DMS79 (cell line): ENCODE measurements around the gene LRRC4B.

Source experiments
- DNase-seq: peaks from one replicate; lab custom pipeline; 2025; lab: John Stamatoyannopoulos, UW

The LRRC4B gene

GRCh38 chr19:50506700-50507099 is 61.5 kb downstream of the LRRC4B start:
- no peak for DNase-seq

- DNase-seq, result no peak
Measured at GRCh38 chr19:50505856-50506611, 62.2 kb downstream of the LRRC4B start.

DNA sequence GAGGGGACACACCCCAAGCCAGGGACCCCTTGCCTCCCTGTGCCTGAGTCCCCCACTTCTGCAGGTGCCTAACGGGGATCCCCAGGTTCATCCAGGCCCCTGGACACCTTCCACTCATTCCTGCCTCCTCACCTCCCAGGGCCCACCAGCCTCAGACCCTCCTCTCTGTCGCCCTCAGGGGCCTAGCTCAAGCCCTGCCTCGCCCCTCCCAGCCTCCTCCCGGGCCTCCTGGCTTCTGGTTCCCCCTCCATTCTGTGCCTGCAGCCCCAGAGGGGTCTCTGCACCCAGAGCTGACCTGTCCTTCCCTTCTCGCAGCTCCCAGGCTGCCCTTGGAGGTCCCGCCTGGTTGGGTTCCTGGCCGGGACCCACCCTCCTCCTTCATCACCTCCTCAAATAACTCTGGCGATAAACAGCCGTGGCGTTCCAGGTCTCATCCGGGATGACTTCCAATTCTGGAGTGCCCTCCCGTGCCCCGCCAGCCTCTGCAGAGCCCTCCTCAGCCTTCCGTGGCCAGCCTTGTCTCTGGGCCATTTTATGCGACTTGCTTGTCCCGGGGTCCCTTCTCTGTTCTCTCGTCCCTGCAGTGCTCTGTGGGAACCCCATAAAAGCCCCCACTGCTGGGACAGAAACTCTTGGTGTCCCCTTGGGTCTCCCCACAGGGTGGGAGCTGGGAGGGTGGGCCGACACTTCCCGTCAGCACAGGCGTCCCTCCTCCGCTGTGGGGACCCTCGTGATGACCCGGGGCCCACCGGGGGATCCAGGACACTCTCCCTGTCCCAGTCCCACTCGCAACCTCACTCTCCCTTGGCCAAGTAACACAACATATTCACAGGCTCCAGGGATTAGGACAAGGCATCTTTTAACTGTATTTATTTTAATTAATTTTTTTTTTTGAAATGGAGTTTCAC is 66.4 kb downstream of the LRRC4B start:
- DNase-seq, result peak; percentile 35

DNA sequence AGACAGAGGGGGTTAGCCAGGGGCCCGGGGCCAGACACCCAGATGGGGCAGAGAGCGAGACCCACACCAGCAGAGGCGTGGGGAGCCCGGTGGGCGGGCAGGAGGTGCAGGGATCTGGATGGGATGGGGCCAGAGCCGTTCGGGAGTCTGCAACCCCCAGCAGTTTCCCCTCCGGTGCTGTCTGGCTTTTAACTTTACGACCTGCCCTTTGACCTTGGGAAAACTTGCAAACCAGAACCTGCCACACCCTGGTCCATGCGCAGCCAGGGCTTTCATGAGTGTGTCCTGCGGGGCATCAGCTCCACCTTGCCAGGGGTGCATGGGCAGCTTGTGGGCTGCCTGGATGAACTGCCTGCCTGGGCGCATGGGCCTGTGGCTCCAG is 67.1 kb downstream of the LRRC4B start:
- DNase-seq, result no peak

DNA sequence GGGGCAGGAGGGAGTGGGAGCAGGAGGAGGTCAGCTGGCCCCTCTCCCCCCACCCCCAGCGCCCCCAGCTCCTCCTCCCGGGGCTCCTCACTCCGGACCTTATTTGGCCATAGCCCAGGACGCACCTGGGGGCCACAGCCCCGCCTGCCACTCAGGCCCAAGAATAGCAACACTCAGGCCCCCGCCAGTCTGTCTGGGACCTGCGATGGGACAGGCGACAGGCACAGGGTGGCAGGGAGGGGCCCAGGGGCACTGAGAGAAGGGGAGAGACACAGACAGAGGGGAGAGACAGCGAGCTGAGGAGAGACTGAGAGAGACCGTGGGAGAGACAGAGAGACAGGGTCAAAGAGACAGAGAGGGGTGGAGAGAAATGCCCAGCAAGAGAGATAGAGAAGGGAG is 67.5 kb downstream of the LRRC4B start:
- DNase-seq, result no peak

DNA sequence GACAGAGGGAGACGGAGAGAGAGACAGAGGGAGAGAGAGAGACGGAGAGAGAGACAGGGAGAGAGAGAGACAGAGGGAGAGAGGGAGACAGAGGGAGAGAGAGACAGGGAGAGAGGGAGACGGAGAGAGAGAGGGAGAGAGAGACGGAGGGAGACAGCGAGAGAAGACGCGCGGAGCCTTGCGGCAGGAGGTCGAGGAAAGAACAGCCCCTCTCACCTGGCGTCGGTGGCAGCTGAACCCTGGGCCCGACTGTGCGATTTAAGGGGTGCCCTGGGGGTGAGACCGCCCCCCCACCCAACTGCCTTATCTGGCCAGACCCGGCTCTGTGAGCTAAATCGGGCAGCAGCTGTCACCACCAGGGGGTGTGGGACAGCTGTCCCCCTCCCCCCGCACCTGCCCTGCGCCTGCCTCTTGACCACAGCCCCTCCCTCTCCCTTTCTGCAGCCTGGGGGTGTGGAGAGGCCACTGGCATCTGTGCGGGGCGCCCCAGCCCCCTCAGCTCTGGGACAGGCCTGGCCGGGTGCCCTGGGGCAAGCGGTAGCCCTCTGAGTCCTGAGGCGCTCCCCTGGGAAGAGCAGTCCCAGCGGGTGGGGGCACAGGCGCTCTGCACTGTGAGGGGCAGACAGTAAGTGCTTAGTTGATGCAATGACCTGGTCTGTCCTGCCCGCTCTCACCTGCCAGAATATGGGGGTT is 68.0 kb downstream of the LRRC4B start:
- no peak for DNase-seq

DNA sequence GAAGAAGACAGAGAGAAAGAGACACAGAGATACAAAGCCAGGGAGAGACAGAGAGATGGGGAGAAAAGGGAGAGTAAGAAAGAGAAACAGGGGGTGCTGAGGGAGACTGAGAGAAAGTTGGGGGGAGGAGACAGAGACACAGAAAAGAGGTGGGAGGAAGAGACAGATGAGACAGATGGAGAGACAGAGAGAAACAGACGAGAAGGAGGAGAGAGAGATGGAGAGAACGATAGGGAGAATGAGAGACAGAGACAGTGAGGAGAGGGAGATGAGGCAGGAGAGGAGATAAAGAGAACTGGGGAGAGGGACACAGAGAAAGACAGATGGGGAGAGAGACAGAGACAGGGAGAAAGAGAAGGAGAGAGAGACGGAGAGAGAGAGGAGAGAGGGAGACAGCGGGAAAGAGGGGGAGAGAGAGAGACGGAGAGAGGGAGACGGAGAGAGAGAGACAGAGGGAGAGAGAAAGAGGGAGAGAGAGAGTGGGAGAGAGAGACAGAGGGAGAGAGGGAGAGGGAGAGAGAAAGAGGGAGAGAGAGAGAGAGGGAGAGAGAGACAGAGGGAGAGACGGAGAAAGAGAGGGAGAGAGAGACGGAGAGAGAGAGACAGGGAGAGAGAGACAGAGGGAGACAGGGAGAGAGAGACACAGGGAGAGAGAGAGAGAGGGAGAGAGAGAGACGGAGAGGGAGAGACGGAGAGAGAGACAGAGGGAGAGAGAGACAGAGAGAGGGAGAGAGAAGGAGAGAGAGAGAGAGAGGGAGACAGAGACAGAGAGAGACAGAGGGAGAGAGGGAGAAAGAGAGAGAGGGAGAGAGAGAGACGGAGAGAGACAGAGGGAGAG is 69.8 kb downstream of the LRRC4B start:
- no peak for DNase-seq

DNA sequence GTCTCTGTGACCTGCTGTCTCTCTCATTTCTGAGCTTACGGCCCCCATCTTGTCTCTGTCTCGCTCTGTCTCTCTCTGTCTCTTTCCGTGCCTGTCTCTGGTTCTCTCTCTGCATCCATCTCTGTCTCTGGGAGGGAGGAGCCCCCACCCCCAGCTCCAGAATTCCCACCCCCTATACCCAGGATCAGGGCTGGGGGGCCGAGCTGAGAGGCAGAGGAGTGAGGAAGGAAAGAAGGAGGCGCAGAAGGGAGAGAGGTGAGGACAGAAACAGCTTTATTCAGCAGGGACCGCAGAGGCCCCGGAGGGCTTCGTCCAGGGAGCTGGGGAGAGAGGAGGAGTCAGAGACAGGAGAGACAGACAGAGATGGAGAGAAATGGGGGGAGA is 71.2 kb downstream of the LRRC4B start:
- DNase-seq, result no peak

- DNase-seq, result no peak
Measured at GRCh38 chr19:50496189-50497021, 71.8 kb downstream of the LRRC4B start.

DNA sequence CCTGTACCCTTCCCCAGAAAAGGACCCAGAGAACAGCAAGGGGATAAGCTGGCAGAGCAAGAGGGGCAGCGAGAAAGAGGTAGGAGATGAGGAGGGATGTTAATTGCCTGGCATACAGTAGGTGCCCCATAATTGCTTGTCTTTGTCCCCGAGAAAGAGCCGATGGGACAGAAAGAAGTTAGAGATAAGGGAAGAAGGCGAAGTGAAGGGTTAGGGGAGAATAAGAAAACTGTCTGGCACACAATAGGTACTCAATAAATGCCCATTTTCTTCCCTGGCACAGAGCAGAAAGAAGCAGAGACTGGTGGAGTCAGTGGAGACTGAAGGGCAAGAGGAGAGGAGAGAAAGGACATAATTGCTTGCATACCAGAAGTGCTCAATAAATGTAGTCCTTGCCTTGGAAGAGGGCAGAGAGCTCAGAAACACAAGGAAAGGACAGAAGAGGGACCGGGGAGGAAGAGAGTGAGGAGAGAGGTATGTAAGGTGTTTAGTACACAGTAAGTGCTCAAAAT is 73.2 kb downstream of the LRRC4B start:
- no peak for DNase-seq

DNA sequence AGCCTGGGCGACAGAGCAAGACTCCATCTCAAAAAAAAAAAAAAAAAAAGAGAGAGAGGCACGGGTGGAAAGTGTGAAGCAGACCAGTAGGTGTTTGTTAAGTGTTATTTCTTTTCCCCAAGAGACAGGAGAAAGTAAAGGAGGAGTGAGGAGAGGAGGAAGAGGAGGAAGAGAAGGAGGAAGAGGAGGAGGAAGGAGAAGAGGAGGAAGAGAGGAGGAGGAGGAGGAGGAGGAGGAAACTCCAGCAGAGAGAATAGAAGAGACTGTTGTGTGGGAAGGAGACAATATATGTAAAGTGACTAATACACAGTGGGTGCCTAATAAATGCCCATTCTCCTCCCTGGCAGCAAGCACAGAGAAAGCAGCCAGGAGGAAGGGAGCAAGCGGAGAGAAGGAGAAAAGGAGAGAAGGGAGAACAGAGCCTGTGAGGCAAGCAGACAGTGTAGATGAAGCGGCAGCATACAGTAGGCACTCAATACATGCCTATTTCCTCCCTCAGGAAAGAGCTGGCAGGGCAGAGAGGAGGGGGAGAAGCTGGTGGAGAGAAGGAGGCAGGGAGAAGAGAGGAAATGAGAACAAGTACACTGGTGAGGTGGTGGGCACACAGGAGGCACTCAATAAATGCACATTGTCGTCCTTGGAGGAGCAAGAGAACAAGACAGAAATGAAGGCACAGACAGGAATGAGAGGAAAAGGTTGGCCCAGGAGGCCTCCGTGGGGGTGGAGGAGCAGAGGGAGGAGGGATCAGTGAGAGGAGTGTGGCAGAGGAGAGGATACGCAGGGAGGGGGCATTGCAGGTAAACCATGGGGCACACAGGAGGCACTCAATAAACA is 73.8 kb downstream of the LRRC4B start:
- DNase-seq, result no peak

- DNase-seq, result no peak
Measured at GRCh38 chr19:50493171-50493570, 75.1 kb downstream of the LRRC4B start.

- no peak for DNase-seq
Measured at GRCh38 chr19:50492303-50493052, 75.8 kb downstream of the LRRC4B start.

DNA sequence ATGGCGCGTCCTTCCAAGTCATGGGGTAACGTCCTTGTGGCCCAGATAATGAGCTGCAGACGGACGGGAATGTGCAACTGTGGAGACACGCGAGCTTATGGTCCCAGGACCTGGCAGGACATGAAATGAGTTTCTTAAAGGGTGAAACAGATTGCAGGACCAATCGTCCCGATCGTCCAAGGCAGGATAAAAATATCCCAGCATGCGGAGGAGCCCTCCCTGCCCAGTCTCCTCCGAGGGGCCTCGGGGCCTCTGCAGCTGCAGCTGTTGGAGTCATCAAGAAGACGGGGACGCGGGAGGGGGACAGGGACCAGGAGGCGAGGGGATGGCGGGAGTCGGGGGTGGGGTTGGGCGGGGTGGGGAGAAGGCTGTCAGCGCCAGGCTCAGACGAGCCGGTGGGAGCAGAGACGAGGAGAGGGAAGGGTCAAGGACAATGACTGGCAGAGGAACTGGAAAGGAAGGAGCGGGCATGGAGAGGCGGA is 77.2 kb downstream of the LRRC4B start:
- DNase-seq, result no peak

GRCh38 chr19:50490411-50490811 is 77.8 kb downstream of the LRRC4B start:
- no peak for DNase-seq

DNA sequence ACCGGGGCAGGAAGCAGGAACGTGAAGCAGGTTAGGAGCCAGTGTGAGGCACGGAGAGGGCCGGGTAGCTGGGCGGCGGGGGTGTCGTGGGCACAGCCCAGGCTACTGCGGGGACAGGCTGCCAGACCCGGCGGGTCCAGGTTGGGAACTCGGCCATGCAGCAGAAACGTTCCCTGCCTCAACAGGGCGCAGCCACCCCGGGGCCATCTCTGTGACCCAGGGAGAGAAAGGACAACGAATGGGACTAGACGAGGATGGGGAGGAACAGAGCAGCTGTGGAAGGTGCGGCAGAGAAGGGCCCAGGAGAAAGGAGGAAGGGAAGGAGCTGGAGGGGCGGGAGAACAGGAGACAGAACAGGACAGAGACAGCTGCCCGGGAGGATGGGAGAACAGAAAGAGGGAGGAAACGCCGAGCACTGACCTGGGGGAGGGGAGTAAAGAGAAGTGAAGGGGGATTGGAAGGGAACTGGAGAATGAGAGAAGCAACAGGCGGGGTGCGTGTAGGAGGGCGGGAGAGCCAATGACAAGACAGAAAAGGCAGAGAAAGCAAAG is 78.7 kb downstream of the LRRC4B start:
- DNase-seq, result no peak

GRCh38 chr19:50488389-50489194 is 79.6 kb downstream of the LRRC4B start:
- DNase-seq, result no peak
